H7 (cell line): ENCODE results near the gene PAPOLB. TPM values are rescaled to one million over a fixed set of nuclear protein-coding genes. Genes with fewer than 3 reads are reported as not detected.

ENCODE experiments used
- DNase-seq: peaks from one replicate; pipeline ENCODE4 v3.0.0; 2012
- H3K27me3 ChIP-seq: 2 replicates; pipeline ENCODE4 v1.6.0; 2011; ENCODE audit warnings: mild to moderate bottlenecking, low read length; ENCODE audit not compliant: control insufficient read depth, insufficient read depth
- H3K36me3 ChIP-seq: replicated peaks from 2 replicates; pipeline ENCODE4 v1.5.1; 2011; ENCODE audit warnings: low read length; ENCODE audit not compliant: control insufficient read depth, insufficient read depth
- H3K4me3 ChIP-seq: 2 replicates; pipeline ENCODE4 v1.5.1; 2011; ENCODE audit warnings: low read depth, mild to moderate bottlenecking, control low read depth, low read length, moderate library complexity; ENCODE audit not compliant: insufficient read depth
- total RNA-seq: library from RNA; depleted of rRNA; stranded (reverse); fragments of >200 nt; shearing (Covaris generic); gene quantifications from 2 replicates; pipeline ENCODE4 v1.2.3, GENCODE V29; 2014; rRNA removed

PAPOLB gene
- total RNA-seq, 1 experiment from 2014 or later = 0.14 TPM

DNA sequence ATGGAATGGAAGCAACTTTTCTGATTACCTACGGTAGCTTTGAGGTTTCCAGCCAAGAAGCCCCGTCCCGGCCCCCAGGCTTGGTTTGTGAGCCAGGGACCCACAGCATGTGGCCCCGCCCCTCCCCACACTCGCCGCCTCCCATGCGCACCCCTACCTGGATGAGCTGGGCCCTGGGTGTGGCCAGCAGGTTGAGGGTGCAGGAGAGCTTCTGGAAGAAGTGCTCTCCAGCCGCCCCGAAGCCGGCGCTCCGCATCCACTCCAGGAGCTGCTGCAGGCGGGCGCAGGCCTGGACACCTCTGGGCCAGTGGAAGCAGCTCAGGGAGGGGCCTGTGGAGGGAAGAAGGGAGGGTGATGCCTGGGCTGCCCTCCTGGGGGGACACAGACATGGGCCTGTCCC, 46.7 kb downstream of the PAPOLB start:
- Histone ChIP-seq H3K4me3 (no peak overlapping the region), H3K27me3 (no peaks in the 10 kb centered on the region), H3K36me3 (no peaks in the 10 kb centered on the region; the same call in 1 of the 2 replicates)
- DNase-seq = peak; percentile 49

DNA sequence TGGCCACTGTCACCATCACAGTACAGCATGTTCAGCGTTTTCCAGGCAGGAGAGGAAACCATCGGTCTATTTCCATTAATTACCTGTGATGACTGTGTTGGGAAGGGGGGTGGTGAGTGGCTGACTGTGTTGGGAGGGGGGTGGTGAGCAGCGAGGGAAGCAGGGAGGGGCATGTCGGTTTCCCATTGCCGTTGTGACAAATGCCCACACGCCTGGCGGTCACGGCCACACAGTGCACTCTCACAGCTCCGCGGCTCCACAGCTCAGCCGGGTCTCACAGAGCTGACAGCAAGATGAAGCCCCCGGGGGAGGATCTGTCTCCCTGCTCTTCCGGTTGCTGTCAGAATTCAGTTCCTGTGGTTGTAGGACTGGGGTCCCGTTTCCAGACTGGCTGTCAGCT, 47.4 kb downstream of the PAPOLB start:
- no peaks in the 10 kb centered on the region; the same call in 1 of the 2 replicates for H3K36me3 ChIP-seq
- H3K4me3 ChIP-seq = no peak overlapping the region
- peak; percentile 20 for DNase-seq
- H3K27me3 ChIP-seq = no peaks in the 10 kb centered on the region

DNA sequence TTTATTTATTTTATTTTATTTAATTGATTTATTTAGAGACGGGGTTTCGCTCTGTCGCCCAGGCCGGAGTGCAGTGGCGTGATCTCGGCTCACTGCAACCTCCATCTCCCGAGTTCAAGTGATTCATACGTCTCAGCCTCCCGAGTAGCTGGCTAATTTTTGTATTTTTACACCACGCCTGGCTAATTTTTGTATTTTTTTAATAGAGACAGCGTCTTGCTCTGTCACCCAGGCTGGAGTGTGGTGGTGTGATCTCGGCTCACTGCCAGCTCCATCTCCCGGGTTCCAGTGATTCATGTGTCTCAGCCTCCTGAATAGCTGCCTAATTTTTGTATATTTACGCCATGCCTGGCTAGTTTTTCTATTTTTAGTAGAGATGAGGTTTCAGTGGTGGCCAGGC, 52.2 kb downstream of the PAPOLB start:
- Histone ChIP-seq H3K27me3 (peaks cover 10% of the 10 kb centered on the region; the same call in 1 of the 2 replicates), H3K4me3 (no peak overlapping the region), H3K36me3 (no peaks in the 10 kb centered on the region; the same call in 1 of the 2 replicates)
- DNase-seq = no peak

DNA sequence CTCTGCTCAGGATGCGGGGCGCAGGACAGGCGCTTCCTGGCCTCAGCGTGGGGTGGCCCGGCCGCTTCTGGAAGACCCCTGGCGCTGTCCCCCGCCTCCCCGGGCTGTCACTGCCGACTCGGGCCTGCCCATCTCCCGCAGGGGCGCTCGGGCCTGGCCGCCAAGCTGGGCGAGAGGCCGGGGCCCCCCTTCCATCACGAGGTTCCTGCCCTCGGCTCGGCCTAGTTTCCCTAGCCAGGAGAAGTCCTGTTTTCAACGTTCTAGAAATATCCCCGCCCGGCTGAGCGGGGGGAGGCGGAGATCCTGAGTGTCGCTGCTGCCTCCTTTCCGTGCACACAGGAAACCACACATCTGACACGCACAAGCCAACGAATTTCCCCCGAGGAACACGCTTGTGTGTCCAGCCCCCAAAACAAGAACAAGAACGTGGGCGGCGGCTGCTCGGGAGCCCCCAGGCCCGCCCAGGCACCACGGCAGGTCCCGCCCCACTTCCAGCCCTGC, 52.7 kb downstream of the PAPOLB start:
- H3K36me3 ChIP-seq = no peaks in the 10 kb centered on the region; the same call in 1 of the 2 replicates
- DNase-seq = peak; percentile 58
- peaks cover 10% of the 10 kb centered on the region; the same call in 1 of the 2 replicates for H3K27me3 ChIP-seq
- H3K4me3 ChIP-seq = no peak overlapping the region

DNA sequence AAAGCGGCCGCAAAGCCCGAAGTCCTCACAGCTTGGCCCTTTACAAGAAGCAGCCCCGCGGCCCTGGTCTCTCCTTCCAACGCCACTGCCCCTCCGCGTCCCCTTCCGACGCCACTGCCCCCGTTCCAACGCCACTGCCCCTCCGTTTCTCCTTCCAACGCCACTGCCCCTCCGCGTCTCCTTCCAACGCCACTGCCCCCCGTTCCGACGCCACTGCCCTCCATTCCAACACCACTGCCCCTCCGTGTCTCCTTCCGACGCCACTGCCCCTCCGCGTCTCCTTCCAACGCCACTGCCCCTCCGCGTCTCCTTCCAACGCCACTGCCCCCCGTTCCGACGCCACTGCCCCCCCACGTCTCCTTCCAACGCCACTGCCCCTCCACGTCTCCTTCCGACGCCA, 53.3 kb downstream of the PAPOLB start:
- Histone ChIP-seq H3K36me3 (no peaks in the 10 kb centered on the region; the same call in 1 of the 2 replicates), H3K27me3 (peaks cover 10% of the 10 kb centered on the region; the same call in 1 of the 2 replicates), H3K4me3 (no peak overlapping the region; the same call in 1 of the 2 replicates)
- no peak for DNase-seq

DNA sequence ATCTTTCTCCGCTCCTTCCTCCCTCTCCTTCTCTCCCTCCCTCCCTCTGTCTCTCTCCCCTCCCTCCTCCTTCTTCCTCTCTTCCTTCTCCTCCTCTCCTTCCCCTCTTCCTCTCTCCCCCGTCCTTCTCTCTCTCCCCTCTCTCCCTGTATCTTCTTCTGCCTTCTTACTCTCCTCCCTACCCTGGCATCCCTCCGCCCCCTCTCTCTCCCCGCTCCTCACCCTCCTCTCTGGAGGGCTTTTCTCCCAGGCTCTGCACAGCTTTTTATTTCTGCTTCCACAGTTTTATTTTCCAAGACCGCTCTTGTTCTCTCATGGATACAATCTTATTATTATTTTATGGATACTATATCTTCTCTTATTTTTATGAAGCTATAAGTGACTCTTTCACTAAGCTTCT, 53.8 kb downstream of the PAPOLB start:
- Histone ChIP-seq H3K27me3 (peaks cover 10% of the 10 kb centered on the region; the same call in 1 of the 2 replicates), H3K4me3 (no peak overlapping the region), H3K36me3 (no peaks in the 10 kb centered on the region)
- peak; percentile 78 for DNase-seq

Other genes with a start within 250 kb of the PAPOLB start
- 20.4 and 23.1 TPM in 2 replicates for gene FOXK1, start 179.7 kb downstream of the PAPOLB start, total RNA-seq
- 22.4 and 25.6 TPM in 2 replicates for gene AP5Z1, start 86.4 kb downstream of the PAPOLB start, total RNA-seq
- 9.8 and 14.1 TPM in 2 replicates for gene RADIL, start 21.7 kb upstream of the PAPOLB start, total RNA-seq
- not detected in 2 replicates for gene MMD2, start 97.2 kb upstream of the PAPOLB start, total RNA-seq
- gene RBAK, start 183.8 kb upstream of the PAPOLB start, total RNA-seq = 5.8 and 11.3 TPM in 2 replicates